K562 (cell line): ENCODE data around the gene SMG9. TPM values are rescaled to one million over a fixed set of nuclear protein-coding genes. Genes with fewer than 3 reads are reported as not detected.

Experiments
- ATAC-seq: fragments of 200-7000 bp; cut with Tn5 transposase; 3 replicates; pipeline ENCODE4 v1.9.1; 2020; ENCODE audit warnings: moderate library complexity
- BruUV-seq: library from RNA; stranded (reverse); fragments of 400-500 nt; replicated peaks from 2 replicates; lab custom pipeline; 2021; lab: Mats Ljungman, UMichigan
- CTCF ChIA-PET: fragments of 300-600 bp; formaldehyde crosslinking; extraction: SDS; loops from one replicate; lab custom pipeline; 2021; ENCODE audit warnings: low intra/inter-chr PET ratio; lab: Yijun Ruan, JAX
- POLR2A ChIA-PET: fragments of 300-600, 350-650 bp; sonication (Branson Sonifier 250); formaldehyde crosslinking; extraction: SDS; loops from one replicate; lab custom pipeline; 2021; ENCODE audit warnings: antibody characterized with exemption, inconsistent platforms; lab: Yijun Ruan, JAX
- DNase-seq, 4 experiments: peaks; one replicate each; pipeline versions ENCODE4 v3.0.0 to v3.0.0-alpha.2; 2011 to 2018; ENCODE audit warnings: low spot score in 3 of 4, mixed read lengths in 3 of 4; ENCODE audit errors: extremely low read depth in 1 of 4
- FAIRE-seq: peaks from 2 replicates; lab custom pipeline; 2011; peaks lifted over from hg19 to GRCh38; lab: Jason Lieb, UNC
- H2AFZ ChIP-seq: 2 replicates; pipeline ENCODE4 v1.6.0; 2011; ENCODE audit warnings: low read depth, low read length, control low read depth, inconsistent platforms
- H3K27ac ChIP-seq: fragments of 200-600 bp; 3 replicates; pipeline ENCODE4 v1.8.0; 2011; ENCODE audit warnings: low read depth, mild to moderate bottlenecking, control low read depth, inconsistent platforms, low read length, moderate library complexity, mixed read lengths; ENCODE audit errors: extremely low read depth
- H3K27me3 ChIP-seq, 2 experiments: fragments of 300-600 bp in 1 of 2; 2 replicates in 1 of 2; 3 replicates in 1 of 2; pipeline versions ENCODE4 v1.6.0 to v1.8.0; 2011; ENCODE audit warnings: inconsistent platforms in 2 of 2, low read length in 2 of 2, mild to moderate bottlenecking in 1 of 2, mixed read lengths in 1 of 2, moderate library complexity in 1 of 2; ENCODE audit not compliant: control insufficient read depth in 2 of 2, insufficient read depth in 2 of 2
- H3K36me3 ChIP-seq: fragments of 300-600 bp; 3 replicates; pipeline ENCODE4 v1.8.0; 2011; ENCODE audit warnings: mild to moderate bottlenecking, low read length, inconsistent platforms; ENCODE audit not compliant: control insufficient read depth, insufficient read depth
- H3K4me1 ChIP-seq, 2 experiments: fragments of 200-600 bp in 1 of 2; replicated peaks in 1 of 2; 2 replicates in 1 of 2; 3 replicates in 1 of 2; pipeline versions ENCODE4 v1.5.1 to v1.8.0; 2011; ENCODE audit warnings: inconsistent platforms in 2 of 2, low read length in 2 of 2, mild to moderate bottlenecking in 1 of 2, mixed read lengths in 1 of 2, moderate library complexity in 1 of 2; ENCODE audit not compliant: control insufficient read depth in 2 of 2, insufficient read depth in 2 of 2
- H3K4me2 ChIP-seq: 2 replicates; pipeline ENCODE4 v1.6.1; 2011; ENCODE audit warnings: low read length, control low read depth, inconsistent platforms, mixed read lengths; ENCODE audit not compliant: insufficient read depth
- H3K4me3 ChIP-seq: fragments of 200-600 bp; sonication (generic), shearing (Covaris generic); 2 replicates; pipeline ENCODE4 v1.5.1; 2016; ENCODE audit warnings: control low read depth, inconsistent platforms
- H3K79me2 ChIP-seq: fragments of 200-600 bp; 3 replicates; pipeline ENCODE4 v1.8.0; 2011; ENCODE audit warnings: low read length, inconsistent platforms; ENCODE audit not compliant: control insufficient read depth, insufficient read depth
- H3K9ac ChIP-seq, 2 experiments: 2 replicates each; pipeline versions ENCODE4 v1.6.0 to v1.6.1; 2011; ENCODE audit warnings: low read depth in 2 of 2, low read length in 2 of 2, control low read depth in 1 of 2, inconsistent platforms in 1 of 2, mild to moderate bottlenecking in 1 of 2, mixed read lengths in 1 of 2; ENCODE audit not compliant: insufficient read depth in 1 of 2
- H3K9me1 ChIP-seq: one replicate; pipeline ENCODE4 v1.6.0; 2011; ENCODE audit warnings: inconsistent platforms, mild to moderate bottlenecking, low read length, moderate library complexity; ENCODE audit not compliant: control insufficient read depth, insufficient read depth
- H3K9me3 ChIP-seq: replicated peaks from 2 replicates; pipeline ENCODE4 v1.5.1; 2011; ENCODE audit warnings: low read depth, low read length, inconsistent platforms; ENCODE audit not compliant: control insufficient read depth, insufficient read depth
- H4K20me1 ChIP-seq: replicated peaks from 2 replicates; pipeline ENCODE4 v1.6.1; 2011; ENCODE audit warnings: low read length, inconsistent platforms, mixed read lengths; ENCODE audit not compliant: control insufficient read depth, insufficient read depth
- HNRNPH1 ChIP-seq: fragments of 200-400 bp; formaldehyde crosslinking; optimal IDR thresholded peaks from 2 replicates; pipeline ENCODE3; 2017; ENCODE audit warnings: low read depth, mild to moderate bottlenecking, low read length, moderate library complexity
- RBM25 ChIP-seq: fragments of 200-400 bp; formaldehyde crosslinking; IDR thresholded peaks from 2 replicates; pipeline ENCODE4 v1.6.1; 2018; ENCODE audit warnings: low read length, low read depth, moderate library complexity; ENCODE audit not compliant: severe bottlenecking
- SPI1 ChIP-seq: IDR thresholded peaks from 2 replicates; pipeline ENCODE4 v1.6.1; 2011; ENCODE audit warnings: low read depth, low read length, control low read depth, borderline replicate concordance
- WGBS: fragments of 100-300 bp; shearing (Covaris generic); methylation state at CpG from one replicate; pipeline ENCODE4 v1.1.6; 2016; ENCODE audit warnings: low coverage, mixed read lengths; ENCODE audit not compliant: insufficient coverage; ENCODE audit errors: missing lambda C conversion rate; 5-methylcytosine and 5-hydroxymethylcytosine counted together
- in situ Hi-C: fragments of 300-500 bp; cut with MboI; formaldehyde crosslinking; loops from 4 replicates; pipeline ENCODE4 v1.15.0; 2018; ENCODE audit warnings: inconsistent platforms, mixed read lengths
- intact Hi-C: fragments of 100-400 bp; cut with micrococcal nuclease; formaldehyde crosslinking; loops from 2 replicates; pipeline ENCODE4 v1.14.2; 2022
- polyA plus RNA-seq, 8 experiments: library from polyadenylated mRNA; depleted of rRNA in 4 of 8; stranded (reverse) in 5 of 8; unstranded in 3 of 8; fragments of >200 nt; fragmentation: Nextera tagmentation in 2 of 8; fragmentation: Illumina TruSeq in 1 of 8; extraction: Ambion mirVana in 2 of 8; extraction: Trizol in 1 of 8; gene quantifications; 2 replicates each; pipeline versions ENCODE4 v1.2.1 to v1.2.3, GENCODE V29; 2011 to 2014; ENCODE audit warnings: inconsistent platforms in 1 of 8, missing spikeins in 1 of 8
- total RNA-seq, 7 experiments: library from RNA; depleted of rRNA in 6 of 7; stranded (reverse); fragments of >200 nt in 6 of 7; fragmentation: Illumina TruSeq in 2 of 7; extraction: Trizol in 2 of 7; gene quantifications; 2 replicates each; pipeline versions ENCODE4 v1.2.1 to v1.2.3, GENCODE V29; 2011 to 2021; ENCODE audit warnings: low replicate concordance in 1 of 7
- TF ChIP-seq, protein P1 (sequence below): fragments of 250-450 bp; sonication (Bioruptor Pico); IDR thresholded peaks from 2 replicates; pipeline ENCODE4 v1.5.0; 2021
- TF ChIP-seq, protein P2 (sequence below), 3 experiments: IDR thresholded peaks in 2 of 3; conservative IDR thresholded peaks in 1 of 3; 2 replicates each; pipeline ENCODE4 v1.5.1; 2011 to 2012; ENCODE audit warnings: low read length in 3 of 3, mild to moderate bottlenecking in 3 of 3, control low read depth in 2 of 3, improper control_type of control experiment in 1 of 3, inconsistent platforms in 1 of 3, low read depth in 1 of 3, mixed read lengths in 1 of 3, moderate library complexity in 1 of 3; ENCODE audit not compliant: insufficient read depth in 2 of 3

The SMG9 gene
- total and polyA plus RNA-seq, 9 of the 15 experiments (the other 6 are each of a cell fraction or from before 2014, with no cell fraction given) = 1.7 to 79.7 (median 40.2) TPM

GRCh38 chr19:43690890-43691289 lies 63.9 kb downstream of the SMG9 start:
- no peaks in the 10 kb centered on the region for H3K4me1 ChIP-seq
- peaks cover 6% of the 10 kb centered on the region for H3K9me3 ChIP-seq
- no peaks in the 10 kb centered on the region for H3K79me2 ChIP-seq
- ATAC-seq (no peak), FAIRE-seq (no peak), DNase-seq (no peak)
- intact Hi-C loops = no loop called here
- H3K9me1 ChIP-seq = no peaks in the 10 kb centered on the region
- H3K9ac ChIP-seq = no peak overlapping the region
- in situ Hi-C loops = no loop called here
- H3K27ac ChIP-seq = no peak overlapping the region
- no peak overlapping the region for H2AFZ ChIP-seq
- no peak overlapping the region for H3K4me3 ChIP-seq
- H4K20me1 ChIP-seq = no peaks in the 10 kb centered on the region
- TF ChIP-seq SPI1 (peak; percentile 88), RBM25 (no peak), HNRNPH1 (no peak)
- TF ChIP-seq, protein P1, sequence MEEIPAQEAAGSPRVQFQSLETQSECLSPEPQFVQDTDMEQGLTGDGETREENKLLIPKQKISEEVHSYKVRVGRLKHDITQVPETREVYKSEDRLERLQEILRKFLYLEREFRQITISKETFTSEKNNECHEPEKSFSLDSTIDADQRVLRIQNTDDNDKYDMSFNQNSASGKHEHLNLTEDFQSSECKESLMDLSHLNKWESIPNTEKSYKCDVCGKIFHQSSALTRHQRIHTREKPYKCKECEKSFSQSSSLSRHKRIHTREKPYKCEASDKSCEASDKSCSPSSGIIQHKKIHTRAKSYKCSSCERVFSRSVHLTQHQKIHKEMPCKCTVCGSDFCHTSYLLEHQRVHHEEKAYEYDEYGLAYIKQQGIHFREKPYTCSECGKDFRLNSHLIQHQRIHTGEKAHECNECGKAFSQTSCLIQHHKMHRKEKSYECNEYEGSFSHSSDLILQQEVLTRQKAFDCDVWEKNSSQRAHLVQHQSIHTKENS = no peak
- TF ChIP-seq, protein P2, sequence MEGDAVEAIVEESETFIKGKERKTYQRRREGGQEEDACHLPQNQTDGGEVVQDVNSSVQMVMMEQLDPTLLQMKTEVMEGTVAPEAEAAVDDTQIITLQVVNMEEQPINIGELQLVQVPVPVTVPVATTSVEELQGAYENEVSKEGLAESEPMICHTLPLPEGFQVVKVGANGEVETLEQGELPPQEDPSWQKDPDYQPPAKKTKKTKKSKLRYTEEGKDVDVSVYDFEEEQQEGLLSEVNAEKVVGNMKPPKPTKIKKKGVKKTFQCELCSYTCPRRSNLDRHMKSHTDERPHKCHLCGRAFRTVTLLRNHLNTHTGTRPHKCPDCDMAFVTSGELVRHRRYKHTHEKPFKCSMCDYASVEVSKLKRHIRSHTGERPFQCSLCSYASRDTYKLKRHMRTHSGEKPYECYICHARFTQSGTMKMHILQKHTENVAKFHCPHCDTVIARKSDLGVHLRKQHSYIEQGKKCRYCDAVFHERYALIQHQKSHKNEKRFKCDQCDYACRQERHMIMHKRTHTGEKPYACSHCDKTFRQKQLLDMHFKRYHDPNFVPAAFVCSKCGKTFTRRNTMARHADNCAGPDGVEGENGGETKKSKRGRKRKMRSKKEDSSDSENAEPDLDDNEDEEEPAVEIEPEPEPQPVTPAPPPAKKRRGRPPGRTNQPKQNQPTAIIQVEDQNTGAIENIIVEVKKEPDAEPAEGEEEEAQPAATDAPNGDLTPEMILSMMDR (IDR thresholded peaks at IDR 0.05 in 2 of 3, conservative IDR thresholded peaks at IDR 0.05 in 1 of 3; ENCODE audit: insufficient read depth in 2 of 3, low read depth in 1 of 3, low read length in 3 of 3) = no peak
- POLR2A ChIA-PET = no interaction called here
- H3K36me3 ChIP-seq = no peaks in the 10 kb centered on the region
- no peak overlapping the region for H3K4me2 ChIP-seq
- 10% methylated on average over 3 of the region's 3 CpGs for WGBS
- CTCF ChIA-PET = no interaction called here
- BruUV-seq = no TSS peak
- 0 out of 5 replicates have a peak, but pooled peaks cover 0 to 4% of the 10 kb centered on the region in 2 experiments for H3K27me3 ChIP-seq
